OCI-LY7 (cell line): ENCODE data around the gene MTHFSD. TPM values are rescaled to one million over a fixed set of nuclear protein-coding genes. Genes with fewer than 3 reads are reported as not detected.

Experiments used
- BruUV-seq: library from RNA; stranded (reverse); fragments of 400-500 nt; replicated peaks from 2 replicates; lab custom pipeline; 2021; lab: Mats Ljungman, UMichigan
- CTCF ChIA-PET: fragments of 300-600 bp; sonication (Branson Sonifier 250); formaldehyde crosslinking; loops from one replicate; lab custom pipeline; 2022; ENCODE audit warnings: antibody characterized with exemption; ENCODE audit not compliant: unreplicated experiment; lab: Charles Lee
- POLR2A ChIA-PET: fragments of 300-600 bp; sonication (Branson Sonifier 250); formaldehyde crosslinking; loops from one replicate; lab custom pipeline; 2022; ENCODE audit warnings: antibody characterized with exemption; lab: Charles Lee
- DNase-seq: peaks from one replicate; pipeline ENCODE4 v3.0.0-alpha.2; 2015; ENCODE audit warnings: low spot score
- H2AFZ ChIP-seq: fragments of 200-600 bp; sonication (generic), shearing (Covaris generic); 2 replicates; pipeline ENCODE4 v1.6.1; 2014; ENCODE audit warnings: mild to moderate bottlenecking, antibody characterized with exemption, low read length, moderate library complexity
- H3K27ac ChIP-seq: fragments of 200-600 bp; sonication (generic); 2 replicates; pipeline ENCODE4 v1.5.1; 2014; ENCODE audit warnings: mixed run types, low read depth, mild to moderate bottlenecking, moderate library complexity, low read length, inconsistent platforms; ENCODE audit not compliant: poor library complexity, severe bottlenecking
- H3K36me3 ChIP-seq: fragments of 200-600 bp; sonication (generic); 2 replicates; pipeline ENCODE4 v1.6.1; 2014; ENCODE audit warnings: mild to moderate bottlenecking, antibody characterized with exemption, low read length, moderate library complexity, mixed read lengths; ENCODE audit not compliant: insufficient read depth
- H3K4me1 ChIP-seq: fragments of 200-600 bp; sonication (generic); 2 replicates; pipeline ENCODE4 v1.5.1; 2014; ENCODE audit warnings: mild to moderate bottlenecking, low read length; ENCODE audit not compliant: insufficient read depth, poor library complexity, severe bottlenecking
- H3K4me2 ChIP-seq: fragments of 200-600 bp; sonication (generic); 2 replicates; pipeline ENCODE4 v1.6.1; 2014; ENCODE audit warnings: mild to moderate bottlenecking, low read length
- H3K4me3 ChIP-seq: fragments of 200-600 bp; sonication (generic); 2 replicates; pipeline ENCODE4 v1.5.1; 2014; ENCODE audit warnings: mild to moderate bottlenecking, low read depth, low read length; ENCODE audit not compliant: poor library complexity, severe bottlenecking
- H3K79me2 ChIP-seq: fragments of 200-600 bp; sonication (generic); 2 replicates; pipeline ENCODE4 v1.6.1; 2016; ENCODE audit warnings: low read depth, mild to moderate bottlenecking, low read length, moderate library complexity, mixed read lengths; ENCODE audit not compliant: insufficient read depth
- H3K9me2 ChIP-seq: fragments of 200-600 bp; sonication (generic); 2 replicates; pipeline ENCODE4 v1.6.1; 2016; ENCODE audit warnings: mild to moderate bottlenecking, low read length, mixed read lengths; ENCODE audit not compliant: insufficient read depth
- H3K9me3 ChIP-seq: fragments of 200-600 bp; sonication (generic); 2 replicates; pipeline ENCODE4 v1.6.1; 2014; ENCODE audit warnings: mild to moderate bottlenecking, mixed run types, low read length, mixed read lengths
- H4K20me1 ChIP-seq: fragments of 200-600 bp; sonication (generic); 2 replicates; pipeline ENCODE4 v1.6.1; 2014; ENCODE audit warnings: mild to moderate bottlenecking, antibody characterized with exemption, low read length, moderate library complexity, mixed read lengths; ENCODE audit not compliant: insufficient read depth
- CTCF ChIP-seq: fragments of 200-600 bp; sonication (generic); conservative IDR thresholded peaks from 2 replicates; pipeline ENCODE4 v1.5.1; 2014; ENCODE audit warnings: mild to moderate bottlenecking, antibody characterized with exemption, low read length, moderate library complexity, mixed read lengths
- EZH2phosphoT487 ChIP-seq: fragments of 200-600 bp; sonication (generic); IDR thresholded peaks from 2 replicates; pipeline ENCODE4 v1.6.1; 2018; ENCODE audit warnings: low read depth, borderline replicate concordance, mild to moderate bottlenecking, mixed run types, antibody characterized with exemption, low read length, moderate library complexity, mixed read lengths
- intact Hi-C: fragments of 100-400 bp; cut with micrococcal nuclease; formaldehyde crosslinking; loops from one replicate; pipeline ENCODE4 v1.10.0; 2022; ENCODE audit not compliant: unreplicated experiment
- total RNA-seq, 2 experiments: library from RNA; depleted of rRNA in 1 of 2; stranded (reverse); fragments of >200 nt in 1 of 2; shearing (Covaris generic) in 1 of 2; gene quantifications; 2 replicates each; pipeline ENCODE4 v1.2.3, GENCODE V29; 2014 to 2022

Gene MTHFSD
- total RNA-seq, 2 experiments from 2014 or later, result 12.2 to 26.0 TPM

DNA sequence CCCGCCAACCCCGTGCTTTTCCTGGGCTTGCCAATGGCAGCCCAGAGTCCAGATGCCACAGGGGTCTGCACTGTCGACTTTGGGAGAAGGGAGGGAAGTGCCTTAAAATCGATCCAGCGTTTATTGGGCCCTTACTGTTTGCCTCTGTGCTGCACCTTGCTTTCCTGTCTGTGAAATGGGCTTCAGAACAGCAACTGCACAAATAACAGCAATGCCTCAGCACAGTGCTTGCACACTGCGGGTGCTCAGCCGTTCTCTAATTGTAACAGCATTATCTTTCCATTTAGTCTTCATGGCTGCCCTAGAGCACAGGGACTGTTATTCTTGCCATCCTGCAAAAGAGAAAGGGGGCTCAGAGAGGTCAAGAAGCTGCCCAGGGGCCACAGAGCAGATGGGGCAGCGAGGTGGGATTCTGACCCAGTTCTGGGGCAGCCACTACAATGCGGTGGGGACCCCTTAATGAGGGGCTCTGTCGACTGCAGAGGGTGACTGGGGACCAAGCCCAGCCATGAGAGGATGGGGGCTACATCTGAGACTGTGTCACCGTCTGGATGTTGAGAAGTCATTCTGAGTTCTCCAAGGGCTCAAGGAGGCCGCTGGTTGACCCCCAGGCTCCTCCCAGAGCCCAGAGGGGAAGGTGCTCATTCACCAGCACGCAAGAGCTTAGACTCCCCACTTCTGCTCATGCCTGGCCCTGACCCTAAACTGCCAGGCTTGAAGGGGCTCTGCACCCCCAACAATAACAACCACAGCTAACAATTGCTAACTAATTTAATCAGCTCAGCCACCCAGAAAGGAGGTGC, 54.1 kb downstream of the MTHFSD start:
- POLR2A ChIA-PET, result no interaction called here
- H3K4me2 ChIP-seq, result no peak overlapping the region
- H3K9me3 ChIP-seq, result no peaks in the 10 kb centered on the region
- H3K4me3 ChIP-seq, result no peak overlapping the region
- H3K27ac ChIP-seq, result no peak overlapping the region
- CTCF ChIA-PET, result no interaction called here
- no peaks in the 10 kb centered on the region for H3K79me2 ChIP-seq
- intact Hi-C loops, result no loop called here
- no peaks in the 10 kb centered on the region for H3K4me1 ChIP-seq
- TF ChIP-seq EZH2phosphoT487 (no peak), CTCF (no peak)
- no TSS peak for BruUV-seq
- H4K20me1 ChIP-seq, result no peaks in the 10 kb centered on the region
- no peak overlapping the region for H2AFZ ChIP-seq
- H3K36me3 ChIP-seq, result no peaks in the 10 kb centered on the region
- DNase-seq, result no peak
- H3K9me2 ChIP-seq, result no peaks in the 10 kb centered on the region

DNA sequence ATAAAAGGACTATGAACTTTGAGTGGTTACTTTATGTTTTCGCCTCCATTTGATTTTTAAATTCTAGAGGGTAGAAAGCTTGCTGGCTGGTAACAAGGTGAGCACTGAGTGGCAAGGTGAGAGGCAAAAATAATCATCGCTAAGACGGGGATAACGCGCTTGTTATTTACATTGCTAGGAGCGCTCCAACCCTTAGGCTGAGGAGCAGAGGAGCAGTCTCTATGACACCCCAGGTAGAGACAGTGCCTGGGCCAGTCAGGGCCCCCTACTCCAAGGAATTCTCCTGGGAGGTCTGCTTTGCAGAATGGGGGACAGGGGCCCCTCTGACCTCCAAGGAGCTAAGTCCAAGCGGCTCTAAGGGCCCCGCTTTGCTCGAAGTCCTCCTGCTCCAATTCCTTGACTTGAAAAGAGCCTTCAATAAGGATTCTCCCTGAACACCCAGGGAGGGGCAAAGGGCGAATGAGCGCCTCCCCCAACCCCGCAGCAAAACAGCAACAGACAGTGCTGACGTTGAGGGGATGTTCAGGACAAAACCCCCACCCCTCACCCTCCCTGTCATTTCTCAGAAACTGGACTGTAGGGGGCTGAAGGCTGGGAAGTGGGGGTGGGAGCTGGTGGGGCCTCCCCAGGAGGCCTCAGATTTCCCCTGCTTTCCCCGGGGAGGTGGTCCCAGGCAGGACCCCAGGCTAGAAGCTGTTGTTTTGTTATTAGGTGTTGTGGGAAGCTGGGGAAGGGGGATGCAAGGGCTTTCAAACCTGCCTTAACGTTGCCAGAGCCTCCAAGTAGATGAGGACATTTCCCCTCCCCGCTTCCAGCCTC, 54.9 kb downstream of the MTHFSD start:
- Histone ChIP-seq H3K27ac (no peak overlapping the region), H3K4me1 (no peaks in the 10 kb centered on the region), H3K79me2 (no peaks in the 10 kb centered on the region), H3K9me2 (no peaks in the 10 kb centered on the region), H3K36me3 (no peaks in the 10 kb centered on the region), H2AFZ (no peak overlapping the region), H4K20me1 (no peaks in the 10 kb centered on the region), H3K9me3 (no peaks in the 10 kb centered on the region), H3K4me3 (no peak overlapping the region), H3K4me2 (no peak overlapping the region)
- no peak for DNase-seq
- TF ChIP-seq CTCF (no peak), EZH2phosphoT487 (no peak)
- intact Hi-C loops, result no loop called here
- CTCF ChIA-PET, result no interaction called here
- POLR2A ChIA-PET, result no interaction called here
- BruUV-seq, result no TSS peak

DNA sequence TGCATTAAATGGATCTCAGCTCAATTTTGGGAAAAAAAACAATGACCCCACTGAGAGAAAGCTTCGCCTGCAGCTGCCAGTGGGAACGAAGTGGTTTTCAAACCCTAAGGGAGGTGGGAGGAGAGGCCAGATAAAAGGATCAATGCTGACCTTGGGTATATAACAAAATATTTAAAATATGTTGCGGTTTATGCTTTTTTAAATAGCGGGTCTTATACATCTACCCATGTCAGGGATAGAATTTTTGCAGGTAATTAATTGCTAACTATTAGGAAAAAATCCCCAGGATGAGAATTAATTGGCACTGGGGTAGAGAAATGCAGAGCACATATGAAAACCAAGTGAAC, 55.6 kb downstream of the MTHFSD start:
- Histone ChIP-seq H3K4me1 (no peaks in the 10 kb centered on the region), H4K20me1 (no peaks in the 10 kb centered on the region), H3K27ac (no peak overlapping the region), H3K36me3 (no peaks in the 10 kb centered on the region), H3K4me2 (no peak overlapping the region), H3K79me2 (no peaks in the 10 kb centered on the region), H3K9me3 (no peaks in the 10 kb centered on the region), H2AFZ (no peak overlapping the region), H3K4me3 (no peak overlapping the region), H3K9me2 (no peaks in the 10 kb centered on the region)
- TF ChIP-seq EZH2phosphoT487 (no peak), CTCF (no peak)
- CTCF ChIA-PET, result no interaction called here
- intact Hi-C loops, result no loop called here
- DNase-seq, result no peak
- POLR2A ChIA-PET, result no interaction called here
- BruUV-seq, result no TSS peak
